DND-41 (cell line): ENCODE data around the gene CALR.

ENCODE experiments used
- ATAC-seq: fragments of 200-7000 bp; cut with Tn5 transposase; 3 replicates; pipeline ENCODE4 v1.9.1; 2021; ENCODE audit warnings: low read depth; ENCODE audit not compliant: insufficient read depth
- DNase-seq: peaks from one replicate; pipeline ENCODE4 v3.0.0-alpha.2; 2020
- H2AFZ ChIP-seq: 2 replicates; pipeline ENCODE4 v1.6.0; 2012; ENCODE audit warnings: low read depth, low read length
- H3K27ac ChIP-seq: 2 replicates; pipeline ENCODE4 v1.5.1; 2012; ENCODE audit warnings: low read length, inconsistent platforms
- H3K27me3 ChIP-seq: fragments of 200-600 bp; sonication (generic); 2 replicates; pipeline ENCODE4 v1.6.0; 2012; ENCODE audit warnings: low read length, mild to moderate bottlenecking, inconsistent platforms; ENCODE audit not compliant: insufficient read depth, poor library complexity
- H3K36me3 ChIP-seq: 2 replicates; pipeline ENCODE4 v1.5.1; 2012; ENCODE audit warnings: low read length, inconsistent platforms; ENCODE audit not compliant: insufficient read depth
- H3K4me1 ChIP-seq: 2 replicates; pipeline ENCODE4 v1.5.1; 2012; ENCODE audit warnings: mild to moderate bottlenecking, low read length; ENCODE audit not compliant: insufficient read depth
- H3K4me2 ChIP-seq: 2 replicates; pipeline ENCODE4 v1.6.0; 2012; ENCODE audit warnings: mild to moderate bottlenecking, moderate library complexity, low read length, inconsistent platforms; ENCODE audit not compliant: insufficient read depth
- H3K4me3 ChIP-seq, 2 experiments: fragments of 200-600 bp in 1 of 2; shearing (Covaris generic) in 1 of 2; 2 replicates each; pipeline ENCODE4 v1.5.1; 2012 to 2016; ENCODE audit warnings: inconsistent platforms in 2 of 2, low read length in 2 of 2, mild to moderate bottlenecking in 2 of 2, low read depth in 1 of 2, moderate library complexity in 1 of 2
- H3K79me2 ChIP-seq: 2 replicates; pipeline ENCODE4 v1.6.0; 2012; ENCODE audit warnings: low read length, inconsistent platforms; ENCODE audit not compliant: insufficient read depth
- H3K9ac ChIP-seq: 2 replicates; pipeline ENCODE4 v1.6.0; 2012; ENCODE audit warnings: low read depth, mild to moderate bottlenecking, inconsistent platforms, low read length, moderate library complexity
- H3K9me3 ChIP-seq: 2 replicates; pipeline ENCODE4 v1.5.1; 2012; ENCODE audit warnings: low read length, moderate library complexity, mild to moderate bottlenecking, inconsistent platforms; ENCODE audit not compliant: insufficient read depth, severe bottlenecking
- H4K20me1 ChIP-seq: 2 replicates; pipeline ENCODE4 v1.6.0; 2012; ENCODE audit warnings: low read length; ENCODE audit not compliant: insufficient read depth
- CTCF ChIP-seq: IDR thresholded peaks from 2 replicates; pipeline ENCODE4 v1.5.1; 2012; ENCODE audit warnings: borderline replicate concordance, low read length, moderate library complexity, mild to moderate bottlenecking; ENCODE audit not compliant: poor library complexity, severe bottlenecking; ENCODE audit errors: extremely low read depth
- EZH2 ChIP-seq: IDR thresholded peaks from 3 replicates; pipeline ENCODE4 v1.6.1; 2012; ENCODE audit warnings: borderline replicate concordance, low read depth, mild to moderate bottlenecking, moderate library complexity, low read length, inconsistent platforms; ENCODE audit not compliant: severe bottlenecking

Gene CALR

GRCh38 chr19:12983091-12983490 lies 44.7 kb downstream of the CALR start:
- H3K4me1 ChIP-seq = peaks cover 9% of the 10 kb centered on the region
- peak overlapping the region; percentile 77 for H3K4me2 ChIP-seq
- no peaks in the 10 kb centered on the region for H3K9me3 ChIP-seq
- H3K79me2 ChIP-seq = no peaks in the 10 kb centered on the region
- H3K27me3 ChIP-seq = peaks cover 4% of the 10 kb centered on the region
- no peaks in the 10 kb centered on the region for H3K36me3 ChIP-seq
- no peak overlapping the region for H3K27ac ChIP-seq
- 0 out of 2 replicates have a peak, but pooled peaks cover 1% of the 10 kb centered on the region for H4K20me1 ChIP-seq
- H3K9ac ChIP-seq = peak overlapping the region; percentile 44
- TF ChIP-seq EZH2 (no peak), CTCF (no peak)
- peak overlapping the region; percentile 65 for H2AFZ ChIP-seq
- no peak for ATAC-seq
- no peak for DNase-seq
- H3K4me3 ChIP-seq = peak overlapping the region in 1 of 2 experiments; percentile 55; a peak in 3 of 4 replicates

- Histone ChIP-seq H3K4me3 (peak overlapping the region in 1 of 2 experiments; percentile 55; a peak in 3 of 4 replicates), H3K36me3 (no peaks in the 10 kb centered on the region), H2AFZ (peak overlapping the region; percentile 65), H3K4me1 (peaks cover 9% of the 10 kb centered on the region), H3K4me2 (peak overlapping the region; percentile 77), H3K27me3 (peaks cover 4% of the 10 kb centered on the region), H3K9ac (peak overlapping the region; percentile 44), H3K79me2 (no peaks in the 10 kb centered on the region), H3K9me3 (no peaks in the 10 kb centered on the region), H3K27ac (no peak overlapping the region), H4K20me1 (no peaks in the 10 kb centered on the region)
- peak; percentile 95 for TF ChIP-seq CTCF
- TF ChIP-seq EZH2 = no peak
- DNase-seq = peak; percentile 82
- peak; percentile 80 for ATAC-seq
These were observed 45.2 kb downstream of the CALR start for GRCh38 chr19:12983542-12984142.

DNA sequence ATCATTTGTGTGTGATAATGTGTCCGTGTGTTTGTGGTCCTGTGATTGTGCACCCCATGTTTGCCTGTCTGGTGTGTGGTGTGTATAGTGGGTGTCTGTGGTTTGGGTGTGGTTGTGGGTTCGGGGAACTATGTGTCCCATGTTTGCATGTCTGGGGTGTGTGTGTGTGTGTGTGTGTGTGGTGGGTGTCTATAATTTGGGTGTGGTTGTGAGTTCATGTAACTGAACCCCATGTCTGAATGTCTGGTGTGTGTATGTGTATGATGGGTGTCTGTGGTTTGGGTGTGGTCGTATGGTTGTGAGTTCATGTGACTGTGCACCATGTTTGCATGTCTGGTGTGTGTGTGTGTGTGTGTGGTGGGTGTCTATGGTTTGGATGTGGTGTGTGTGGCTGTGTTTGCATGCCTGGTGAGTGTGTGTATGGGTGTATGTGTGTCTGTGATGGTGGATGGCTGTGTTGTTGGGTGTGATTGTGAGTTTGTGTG lies 45.8 kb downstream of the CALR start:
- no peak for ATAC-seq
- Histone ChIP-seq H3K27me3 (peaks cover 4% of the 10 kb centered on the region), H3K4me2 (no peak overlapping the region)

More for the DNA sequence above, 45.8 kb downstream of the CALR start:
- Histone ChIP-seq H3K9me3 (no peaks in the 10 kb centered on the region), H3K27ac (no peak overlapping the region), H3K36me3 (no peaks in the 10 kb centered on the region), H2AFZ (no peak overlapping the region), H3K9ac (no peak overlapping the region), H3K4me3 (no peak overlapping the region), H3K4me1 (peaks cover 9% of the 10 kb centered on the region), H3K79me2 (no peaks in the 10 kb centered on the region), H4K20me1 (no peaks in the 10 kb centered on the region)
- no peak for DNase-seq
- TF ChIP-seq EZH2 (no peak), CTCF (no peak)
